Astrocyte (in vitro differentiated cells and primary cell): Measurements from ENCODE around the gene SRGAP2B. TPM values are rescaled to one million over a fixed set of nuclear protein-coding genes. Genes with fewer than 3 reads are reported as not detected.
"Not testable (repeated sequence)": the region's sequence is repeated elsewhere in the genome, so short reads cannot be mapped to it uniquely, and the experiment has no call there.

Experiments used
- DNase-seq: peaks from one replicate; pipeline ENCODE4 v3.0.0-alpha.2; 2010; ENCODE audit warnings: low read depth
- FAIRE-seq: peaks from 2 replicates; lab custom pipeline; 2011; peaks lifted over from hg19 to GRCh38; lab: Jason Lieb, UNC
- H2AFZ ChIP-seq: 2 replicates; pipeline ENCODE4 v1.6.0; 2012; ENCODE audit warnings: low read depth, low read length, inconsistent platforms
- H3K27ac ChIP-seq: 2 replicates; pipeline ENCODE4 v1.5.1; 2011; ENCODE audit warnings: low read depth, low read length, inconsistent platforms
- H3K27me3 ChIP-seq: 2 replicates; pipeline ENCODE4 v1.6.0; 2011; ENCODE audit warnings: low read length, inconsistent platforms; ENCODE audit not compliant: insufficient read depth
- H3K36me3 ChIP-seq: 2 replicates; pipeline ENCODE4 v1.5.1; 2011; ENCODE audit warnings: low read length, inconsistent platforms; ENCODE audit not compliant: insufficient read depth
- H3K4me1 ChIP-seq: 2 replicates; pipeline ENCODE4 v1.5.1; 2011; ENCODE audit warnings: low read length, inconsistent platforms; ENCODE audit not compliant: insufficient read depth
- H3K4me2 ChIP-seq: 2 replicates; pipeline ENCODE4 v1.6.0; 2012; ENCODE audit warnings: low read length, inconsistent platforms
- H3K4me3 ChIP-seq: 2 replicates; pipeline ENCODE4 v1.5.1; 2011; ENCODE audit warnings: low read depth, mild to moderate bottlenecking, low read length, inconsistent platforms; ENCODE audit not compliant: insufficient read depth
- H3K79me2 ChIP-seq: 2 replicates; pipeline ENCODE4 v1.6.0; 2012; ENCODE audit warnings: mild to moderate bottlenecking, low read length, inconsistent platforms; ENCODE audit not compliant: insufficient read depth
- H3K9ac ChIP-seq: 2 replicates; pipeline ENCODE4 v1.6.0; 2012; ENCODE audit warnings: mild to moderate bottlenecking, low read length, inconsistent platforms
- H3K9me3 ChIP-seq: 2 replicates; pipeline ENCODE4 v1.5.1; 2012; ENCODE audit warnings: low read depth, mild to moderate bottlenecking, low read length, inconsistent platforms; ENCODE audit not compliant: insufficient read depth
- H4K20me1 ChIP-seq: 2 replicates; pipeline ENCODE4 v1.6.0; 2012; ENCODE audit warnings: low read length, inconsistent platforms; ENCODE audit not compliant: insufficient read depth
- H3K27ac Mint-ChIP-seq: one replicate; pipeline ENCODE4 v1.8.0; 2021; ENCODE audit warnings: mild to moderate bottlenecking, mixed read lengths; ENCODE audit not compliant: unreplicated experiment
- H3K27me3 Mint-ChIP-seq: one replicate; pipeline ENCODE4 v1.8.0; 2021; ENCODE audit warnings: low read depth, mixed read lengths; ENCODE audit not compliant: unreplicated experiment
- H3K36me3 Mint-ChIP-seq: one replicate; pipeline ENCODE4 v1.8.0; 2021; ENCODE audit warnings: low read depth, mixed read lengths; ENCODE audit not compliant: unreplicated experiment
- H3K4me1 Mint-ChIP-seq: one replicate; pipeline ENCODE4 v1.8.0; 2021; ENCODE audit warnings: low read depth, mixed read lengths; ENCODE audit not compliant: unreplicated experiment
- H3K4me3 Mint-ChIP-seq: one replicate; pipeline ENCODE4 v1.8.0; 2021; ENCODE audit warnings: mild to moderate bottlenecking, moderate library complexity, mixed read lengths; ENCODE audit not compliant: unreplicated experiment
- H3K9me3 Mint-ChIP-seq: one replicate; pipeline ENCODE4 v1.8.0; 2021; ENCODE audit warnings: mild to moderate bottlenecking, mixed read lengths; ENCODE audit not compliant: unreplicated experiment
- EZH2 ChIP-seq: IDR thresholded peaks from 2 replicates; pipeline ENCODE4 v1.6.1; 2012; ENCODE audit warnings: mild to moderate bottlenecking, low read length, inconsistent platforms; ENCODE audit not compliant: insufficient read depth
- total RNA-seq: library from RNA; stranded (reverse); gene quantifications from 2 replicates; pipeline ENCODE4 v1.2.1, GENCODE V29; 2021

The SRGAP2B gene
- total RNA-seq, 1 donor from 2014 or later: 72.3 TPM

DNA sequence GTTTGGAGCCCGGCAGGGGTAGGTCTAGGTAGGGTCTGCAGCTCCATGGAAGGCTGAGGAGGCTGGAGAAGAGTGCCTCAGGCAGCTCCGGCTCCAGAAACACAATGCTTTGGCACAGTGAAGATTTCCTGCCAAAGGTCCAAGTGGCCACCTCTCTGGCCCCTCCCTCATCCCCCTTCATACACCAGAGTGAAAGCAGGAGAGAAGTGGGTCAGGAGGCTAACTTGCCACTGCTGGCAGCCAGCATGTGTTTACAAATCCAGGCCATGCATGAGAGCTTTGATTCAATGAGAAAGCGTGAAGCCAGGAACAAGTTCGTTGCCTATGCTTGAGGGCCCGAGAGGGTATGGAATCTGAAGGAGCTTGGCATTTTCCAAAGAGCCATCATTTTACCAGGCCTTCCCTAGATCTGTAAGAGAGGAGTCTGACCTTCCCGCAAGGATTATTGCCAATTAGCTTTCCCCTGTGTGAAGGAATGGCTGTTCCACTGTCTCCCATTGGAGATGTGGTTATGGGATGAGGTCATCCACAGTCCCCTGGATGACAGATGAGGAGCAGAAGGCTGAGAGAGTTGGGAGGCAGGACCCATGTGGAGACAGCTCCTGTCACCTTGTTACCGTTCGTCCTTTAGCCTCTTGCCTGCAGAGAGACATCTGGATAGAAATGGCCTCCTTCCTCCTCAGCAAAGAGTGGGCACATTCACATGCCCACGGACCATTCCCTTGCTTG is 201.3 kb downstream of the SRGAP2B start:
- FAIRE-seq, H2AFZ ChIP-seq, H3K4me3 Mint-ChIP-seq, H3K36me3 ChIP-seq, DNase-seq, H3K9ac ChIP-seq, H3K27me3 ChIP-seq, H3K9me3 ChIP-seq, H3K79me2 ChIP-seq, H3K4me1 ChIP-seq, H3K27ac ChIP-seq, H3K4me2 ChIP-seq, H4K20me1 ChIP-seq, H3K9me3 Mint-ChIP-seq, H3K4me3 ChIP-seq, H3K27me3 Mint-ChIP-seq, H3K27ac Mint-ChIP-seq, H3K4me1 Mint-ChIP-seq, H3K36me3 Mint-ChIP-seq: not testable (repeated sequence)

DNA sequence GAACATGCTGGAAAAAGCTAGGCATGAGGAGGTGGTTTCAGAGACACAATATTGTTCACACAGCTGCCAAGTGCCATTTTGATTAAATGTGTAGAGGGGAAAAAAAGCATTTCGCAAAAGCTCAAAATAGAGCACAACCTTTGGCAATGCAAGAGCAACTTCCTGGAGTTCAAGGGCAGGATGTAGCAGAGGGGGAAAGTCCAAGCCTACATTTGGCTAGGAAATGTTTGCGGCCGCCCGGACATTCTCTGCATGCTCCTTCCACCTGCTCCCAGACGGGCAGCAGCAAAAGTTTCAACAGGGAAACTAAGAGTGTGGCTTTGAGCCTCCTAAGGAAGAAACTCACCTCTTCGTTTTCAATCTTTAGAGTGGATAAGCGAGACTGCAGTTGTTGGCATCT is 202.1 kb downstream of the SRGAP2B start:
- H3K79me2 ChIP-seq, H3K4me3 ChIP-seq, H3K27ac Mint-ChIP-seq, H3K27me3 ChIP-seq, H4K20me1 ChIP-seq, H2AFZ ChIP-seq, H3K9ac ChIP-seq, H3K9me3 ChIP-seq, FAIRE-seq, DNase-seq, H3K4me1 ChIP-seq, H3K4me1 Mint-ChIP-seq, H3K9me3 Mint-ChIP-seq, H3K36me3 ChIP-seq, H3K36me3 Mint-ChIP-seq, H3K4me2 ChIP-seq, H3K4me3 Mint-ChIP-seq, H3K27me3 Mint-ChIP-seq, H3K27ac ChIP-seq: not testable (repeated sequence)

- H3K4me3 ChIP-seq, H3K36me3 ChIP-seq, H3K4me3 Mint-ChIP-seq, FAIRE-seq, H4K20me1 ChIP-seq, H3K4me1 ChIP-seq, H2AFZ ChIP-seq, H3K9me3 Mint-ChIP-seq, H3K27ac ChIP-seq, H3K4me1 Mint-ChIP-seq, H3K27me3 ChIP-seq, H3K27me3 Mint-ChIP-seq, H3K36me3 Mint-ChIP-seq, H3K79me2 ChIP-seq, H3K9me3 ChIP-seq, H3K9ac ChIP-seq, DNase-seq, H3K27ac Mint-ChIP-seq, H3K4me2 ChIP-seq: not testable (repeated sequence)
Observed at GRCh38 chr1:144889450-144890115, 205.5 kb downstream of the SRGAP2B start.

GRCh38 chr1:144883022-144883421 is 212.1 kb downstream of the SRGAP2B start:
- H3K4me3 Mint-ChIP-seq: peak overlapping the region; percentile 54
- H3K27ac Mint-ChIP-seq, H4K20me1 ChIP-seq, H3K4me1 Mint-ChIP-seq, FAIRE-seq, H3K4me3 ChIP-seq, H3K27ac ChIP-seq, H3K36me3 ChIP-seq, H3K36me3 Mint-ChIP-seq, H3K79me2 ChIP-seq, H2AFZ ChIP-seq, H3K4me1 ChIP-seq, H3K9ac ChIP-seq, H3K27me3 ChIP-seq, H3K9me3 Mint-ChIP-seq, H3K27me3 Mint-ChIP-seq, H3K9me3 ChIP-seq: not testable (repeated sequence)
- peak; percentile 70 for TF ChIP-seq EZH2
- H3K4me2 ChIP-seq: peak overlapping the region; percentile 65
- DNase-seq: peak; percentile 2

GRCh38 chr1:144882343-144882742 is 212.8 kb downstream of the SRGAP2B start:
- not testable (repeated sequence) for H3K27me3 Mint-ChIP-seq, FAIRE-seq, H3K27me3 ChIP-seq, H3K9me3 ChIP-seq, H3K9me3 Mint-ChIP-seq, H3K4me3 Mint-ChIP-seq, H3K4me3 ChIP-seq, DNase-seq, H4K20me1 ChIP-seq, H3K79me2 ChIP-seq, H3K36me3 Mint-ChIP-seq, H3K27ac ChIP-seq, H3K4me2 ChIP-seq, H3K9ac ChIP-seq, H3K4me1 ChIP-seq, H2AFZ ChIP-seq, H3K36me3 ChIP-seq, H3K4me1 Mint-ChIP-seq, H3K27ac Mint-ChIP-seq

DNA sequence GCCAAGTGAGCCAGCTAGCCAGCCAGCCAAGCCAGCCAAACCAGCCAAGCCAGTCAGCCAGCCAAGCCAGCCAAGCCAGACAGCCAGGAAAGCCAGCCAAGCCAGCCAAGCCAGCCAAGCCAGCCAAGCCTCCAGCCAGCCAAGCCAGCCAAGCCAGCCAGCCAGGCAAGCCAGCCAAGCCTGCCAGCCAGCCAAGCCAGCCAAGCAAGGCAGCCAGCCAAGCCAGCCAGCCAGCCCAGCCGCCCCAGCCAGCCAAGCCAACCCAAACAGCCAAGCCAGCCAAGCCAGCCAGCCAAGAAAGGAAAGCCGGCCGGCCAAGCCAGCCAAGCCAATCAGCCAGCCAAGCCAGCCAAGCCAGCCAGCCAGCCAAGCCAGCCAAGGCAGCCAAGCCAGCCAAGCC is 236.5 kb downstream of the SRGAP2B start:
- not testable (repeated sequence) for DNase-seq, H3K4me3 ChIP-seq, H3K9ac ChIP-seq, H3K4me2 ChIP-seq, H3K9me3 Mint-ChIP-seq, H3K9me3 ChIP-seq, H3K27me3 Mint-ChIP-seq, H3K27ac Mint-ChIP-seq, H2AFZ ChIP-seq, H3K27ac ChIP-seq, FAIRE-seq, H3K36me3 ChIP-seq, H3K27me3 ChIP-seq, H3K4me1 Mint-ChIP-seq, H4K20me1 ChIP-seq, H3K36me3 Mint-ChIP-seq, H3K79me2 ChIP-seq, H3K4me3 Mint-ChIP-seq, H3K4me1 ChIP-seq
